Activated naive CD4-positive, alpha-beta T cell treated with anti-CD3 and anti-CD28 coated beads, Interleukin-2, amount 50 U/mL, for 16 hours (primary cell): Measurements from ENCODE around the gene SELENON.
A peak's percentile ranks its signal among the peaks of the same experiment; 100 is the strongest.

Source experiments
- DNase-seq: peaks from one replicate; pipeline ENCODE4 v3.0.0-alpha.2; 2020

The SELENON gene

GRCh38 chr1:25810341-25811299 is 10.6 kb downstream of the SELENON start:
- peak; percentile 82 for DNase-seq

GRCh38 chr1:25811384-25812082 is 11.5 kb downstream of the SELENON start:
- no peak for DNase-seq

DNA sequence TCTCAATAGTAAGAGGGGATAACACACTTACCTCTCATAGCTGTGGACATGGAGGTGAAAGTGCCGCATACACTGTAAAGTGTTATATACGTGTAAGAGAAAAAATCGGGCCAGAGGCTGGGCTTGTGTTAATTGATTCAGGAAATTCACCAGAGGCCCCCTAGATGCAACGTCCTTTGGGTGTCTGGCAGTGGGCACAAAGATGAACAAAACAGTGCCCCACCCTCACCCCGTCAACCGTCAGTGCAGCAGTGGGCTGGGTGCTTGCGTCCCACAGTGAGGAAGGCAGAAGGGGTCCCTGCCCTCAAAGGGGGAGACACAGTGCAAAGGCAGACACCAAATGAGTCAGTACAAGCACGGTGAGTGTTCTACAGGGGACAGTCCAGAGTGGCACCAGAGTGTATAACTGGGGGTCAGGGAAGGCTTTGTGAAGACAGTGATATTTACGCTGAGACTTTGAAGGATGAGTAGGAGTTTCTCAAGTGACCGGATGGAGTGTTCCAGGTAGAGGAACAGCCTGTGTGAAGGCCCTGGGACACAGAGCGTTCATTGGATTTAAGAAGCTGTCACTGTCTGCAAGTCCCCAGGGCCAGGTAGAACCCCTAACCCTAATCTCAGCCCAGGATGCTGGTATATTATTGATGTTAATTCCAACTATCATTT is 13.2 kb downstream of the SELENON start:
- no peak for DNase-seq

DNA sequence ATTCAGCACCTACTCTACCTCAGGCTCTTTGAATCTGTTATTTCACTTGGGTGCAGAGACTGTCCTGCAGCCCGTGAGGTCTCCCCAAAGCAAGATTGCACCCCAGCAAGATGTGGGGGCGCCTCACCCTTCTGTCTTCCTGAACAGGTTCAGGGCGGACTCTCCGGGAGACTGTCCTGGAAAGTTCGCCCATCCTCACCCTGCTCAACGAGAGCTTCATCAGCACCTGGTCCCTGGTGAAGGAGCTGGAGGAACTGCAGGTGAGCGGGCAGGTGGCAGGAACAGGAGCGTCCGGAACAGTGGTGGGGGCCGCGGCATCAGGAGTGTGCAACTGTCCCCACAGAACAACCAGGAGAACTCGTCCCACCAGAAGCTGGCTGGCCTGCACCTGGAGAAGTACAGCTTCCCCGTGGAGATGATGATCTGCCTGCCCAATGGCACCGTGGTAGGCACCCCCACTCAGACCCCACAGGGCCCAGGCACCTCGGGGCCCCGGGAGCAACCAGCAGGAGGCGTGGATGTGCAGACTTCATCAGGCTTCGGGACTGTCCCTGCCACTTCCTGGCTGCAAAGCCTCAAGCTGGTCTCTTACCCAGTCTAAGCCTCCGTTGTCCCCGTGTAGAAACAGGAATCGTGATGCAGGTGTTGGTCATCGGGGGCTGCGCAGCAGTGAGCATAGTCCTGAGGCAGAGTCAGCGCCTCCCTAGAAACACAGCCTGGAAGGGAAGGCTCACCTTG is 13.9 kb downstream of the SELENON start:
- DNase-seq, result no peak

- no peak for DNase-seq
Measured at GRCh38 chr1:25814549-25815087, 14.6 kb downstream of the SELENON start.

- no peak for DNase-seq
Measured at GRCh38 chr1:25815208-25816111, 15.5 kb downstream of the SELENON start.

DNA sequence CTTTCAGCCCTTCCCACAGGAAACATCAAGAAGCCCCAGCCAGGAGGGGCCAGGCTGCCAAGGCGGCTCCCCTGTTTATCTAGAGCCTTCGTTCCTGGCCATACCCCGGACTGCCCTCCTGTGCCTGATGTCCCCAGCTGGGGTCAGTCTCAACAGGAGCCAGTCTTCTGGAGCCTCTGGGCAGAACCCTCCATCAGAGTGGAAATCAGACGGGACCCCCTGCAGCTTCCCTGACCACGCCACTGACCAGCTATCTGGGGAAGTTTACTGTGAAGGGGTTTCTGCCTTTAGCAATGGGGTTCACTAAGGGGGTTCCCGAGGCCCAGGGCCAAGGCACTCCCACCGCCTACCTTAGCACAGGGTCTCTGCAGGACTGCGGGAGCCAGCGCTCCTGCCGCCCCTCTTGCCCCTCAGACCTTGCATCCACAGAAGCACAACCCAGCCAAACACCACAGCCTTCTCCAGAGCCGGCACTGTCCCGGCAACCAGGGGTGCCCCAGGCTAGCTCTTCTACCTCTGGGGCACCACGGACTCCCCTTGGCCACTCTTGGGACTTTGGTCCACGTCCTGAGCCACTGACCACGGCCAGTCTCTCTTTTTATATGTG is 16.2 kb downstream of the SELENON start:
- no peak for DNase-seq

DNA sequence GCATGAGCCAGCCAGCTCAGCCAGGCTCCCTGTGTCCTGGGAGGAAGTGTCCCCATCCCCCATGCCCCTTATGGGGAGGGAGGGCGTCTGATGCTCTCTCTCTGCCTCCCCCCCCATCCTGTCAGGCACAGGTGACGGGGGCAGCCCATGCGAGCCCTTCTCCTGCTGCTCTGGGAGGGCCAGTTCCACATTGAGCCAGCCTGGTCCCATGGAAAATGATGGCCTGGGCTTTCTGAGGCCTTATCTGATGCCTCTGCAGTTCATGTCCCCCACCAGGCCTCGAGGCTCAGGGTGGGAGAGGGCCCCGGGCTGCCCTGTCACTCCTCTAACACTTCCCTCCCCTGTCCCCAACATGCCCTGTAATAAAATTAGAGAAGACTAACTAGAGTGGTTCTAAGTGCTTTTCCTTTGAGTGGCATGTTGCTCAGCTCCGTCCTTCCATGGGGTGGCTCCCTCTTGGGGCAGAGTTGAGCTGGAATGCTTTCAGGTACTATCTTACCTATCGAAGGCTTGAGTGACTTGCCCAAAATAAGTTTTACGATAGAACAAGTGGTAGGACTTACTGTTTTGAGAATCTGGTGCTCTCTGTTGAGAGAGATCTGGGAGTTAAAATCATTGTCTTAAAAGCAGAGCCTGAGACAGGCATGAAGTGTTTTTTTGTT is 18.0 kb downstream of the SELENON start:
- no peak for DNase-seq

DNA sequence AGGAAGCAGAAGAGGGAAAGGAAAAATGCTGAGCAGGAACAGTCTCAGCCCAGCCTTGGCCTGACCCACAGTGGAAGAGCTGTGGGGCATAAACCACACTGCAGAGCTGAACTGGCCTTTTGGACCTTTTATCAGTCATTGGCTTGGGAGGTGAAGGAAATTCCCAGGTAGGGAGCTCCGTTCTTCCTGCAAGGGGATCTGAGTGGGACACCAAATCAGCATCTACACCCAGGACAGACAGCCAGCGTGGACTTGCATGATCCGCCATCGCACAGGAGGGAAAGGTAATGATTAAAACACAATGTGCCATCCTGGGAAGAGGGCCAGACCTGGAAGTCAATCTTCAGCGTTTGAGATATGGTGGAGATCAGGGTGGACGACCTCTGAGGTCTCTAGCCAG is 18.6 kb downstream of the SELENON start:
- no peak for DNase-seq

DNA sequence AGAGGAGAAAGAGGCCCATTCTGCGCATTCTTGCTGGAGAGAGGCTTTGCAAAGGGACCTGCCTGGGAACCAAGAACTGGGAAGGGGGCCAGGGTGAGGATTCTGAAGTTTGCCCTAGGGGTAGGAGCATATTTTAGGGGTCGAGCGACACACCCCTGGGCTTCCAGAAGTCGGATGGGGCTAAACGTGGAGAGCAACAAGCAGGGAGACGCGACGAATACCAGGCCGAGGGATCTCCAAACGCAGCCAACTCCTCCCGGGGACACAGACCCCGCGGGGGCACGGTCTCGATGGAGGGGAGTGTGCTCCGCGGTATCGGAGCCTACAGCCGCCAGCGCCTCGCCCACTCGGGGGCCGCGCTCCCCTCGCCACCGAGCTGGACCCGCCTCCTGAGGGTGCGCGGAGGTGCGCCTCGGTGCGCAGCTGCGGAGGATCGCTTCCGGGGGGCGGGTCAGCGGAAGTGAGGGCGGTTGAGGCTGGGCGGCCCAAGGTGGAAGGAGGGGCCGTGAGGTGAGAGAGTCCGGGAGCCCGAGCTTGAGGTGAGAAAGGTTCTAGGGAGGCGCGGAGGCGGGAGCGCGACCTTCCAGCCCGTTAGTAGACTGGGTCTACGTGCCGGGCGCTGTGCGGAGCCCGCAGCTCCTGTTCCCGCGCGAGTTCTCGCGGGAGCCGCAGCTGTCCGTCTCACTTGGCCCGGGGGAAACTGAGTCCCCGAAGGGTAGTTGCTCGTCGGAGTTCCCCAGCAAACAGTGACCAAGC is 19.7 kb downstream of the SELENON start, which contains the start of gene MTFR1L:
MTFR1L (plus strand) TSS at position 464 of the 756 bp plus-strand sequence. CDS start 3,151 bp downstream, outside the sequence.
- DNase-seq, result peak; percentile 94

DNA sequence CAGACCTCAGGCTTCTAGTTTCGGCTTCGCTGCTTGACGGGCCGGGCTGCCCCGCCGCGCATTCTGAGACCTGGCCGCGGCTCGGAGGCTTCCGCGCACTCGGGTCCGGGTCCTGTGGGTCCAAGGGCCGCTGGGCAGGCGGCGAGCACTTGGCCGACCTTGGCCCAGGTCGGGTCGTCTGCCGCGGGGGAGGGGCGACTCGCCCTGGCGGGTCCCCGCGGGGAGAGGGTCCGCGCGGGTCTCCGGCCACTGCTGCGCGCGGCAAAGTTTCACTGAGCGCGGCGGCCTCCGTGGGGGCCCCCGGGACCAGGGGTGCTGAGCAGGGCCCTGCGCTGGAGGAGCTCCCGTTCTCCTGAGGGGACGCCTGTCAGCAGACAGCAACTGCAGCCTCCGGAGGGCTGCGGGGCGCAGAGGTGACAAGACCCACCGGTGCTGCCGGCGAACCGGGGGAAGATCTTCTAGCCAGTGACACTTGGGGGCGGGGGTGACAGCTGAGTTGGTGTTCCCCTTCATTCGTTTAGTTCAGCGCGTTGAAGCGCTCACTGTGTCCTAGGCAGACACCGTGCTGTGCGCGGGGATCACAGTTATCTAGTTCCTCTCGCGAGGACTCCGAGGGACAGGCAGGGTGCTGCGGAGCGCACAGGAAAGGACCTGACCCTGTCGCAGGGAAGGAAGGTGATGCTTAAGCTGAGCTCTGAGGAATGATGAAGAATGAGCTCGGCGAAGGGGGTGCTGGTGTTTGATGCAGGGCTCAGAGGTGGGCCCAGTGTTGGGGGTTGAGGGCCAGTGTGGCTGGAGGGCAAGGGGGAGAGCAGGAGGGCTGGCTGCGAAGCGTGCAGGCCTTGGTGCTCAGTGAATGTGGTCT is 20.5 kb downstream of the SELENON start:
- DNase-seq, result peak; percentile 74

DNA sequence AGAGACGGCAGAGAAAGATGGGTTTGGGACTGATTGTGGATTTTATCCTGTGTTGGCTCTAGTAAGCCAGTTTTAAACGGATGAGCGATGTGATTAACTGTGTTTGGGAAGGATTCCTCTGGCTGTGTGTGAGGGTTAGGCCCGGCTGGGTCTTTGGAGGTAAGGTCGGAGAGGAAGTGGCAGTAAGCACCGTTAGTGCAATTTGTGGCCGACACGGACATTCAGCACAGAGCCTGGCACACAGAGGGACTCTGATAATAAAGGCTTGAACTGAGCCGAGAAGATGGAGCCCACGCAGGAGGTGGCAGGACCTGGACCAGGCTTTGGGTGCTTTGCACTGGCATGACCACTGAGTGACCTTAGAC is 21.1 kb downstream of the SELENON start:
- no peak for DNase-seq

DNA sequence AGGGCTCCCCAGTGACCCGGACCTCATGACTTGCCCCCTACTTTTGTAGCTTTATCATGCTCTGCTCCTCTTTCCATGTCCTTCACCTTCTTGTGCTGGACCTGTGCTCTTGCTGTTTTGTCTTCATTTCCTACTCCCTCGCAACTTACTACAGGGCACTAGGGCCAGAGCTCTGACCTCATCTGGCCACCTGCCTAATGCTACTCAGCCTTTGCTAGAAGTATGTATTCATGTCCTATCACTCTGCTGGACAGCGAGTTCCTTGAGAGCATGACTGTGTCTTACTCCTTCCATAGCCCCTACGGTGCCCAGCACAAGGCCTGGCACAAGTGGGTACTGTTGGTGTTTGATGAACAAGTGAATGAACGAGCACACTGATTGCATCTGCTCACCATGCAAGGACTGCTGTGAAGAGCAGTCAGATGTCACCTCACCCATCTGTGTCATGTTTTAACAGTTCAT is 21.7 kb downstream of the SELENON start:
- DNase-seq, result no peak

DNA sequence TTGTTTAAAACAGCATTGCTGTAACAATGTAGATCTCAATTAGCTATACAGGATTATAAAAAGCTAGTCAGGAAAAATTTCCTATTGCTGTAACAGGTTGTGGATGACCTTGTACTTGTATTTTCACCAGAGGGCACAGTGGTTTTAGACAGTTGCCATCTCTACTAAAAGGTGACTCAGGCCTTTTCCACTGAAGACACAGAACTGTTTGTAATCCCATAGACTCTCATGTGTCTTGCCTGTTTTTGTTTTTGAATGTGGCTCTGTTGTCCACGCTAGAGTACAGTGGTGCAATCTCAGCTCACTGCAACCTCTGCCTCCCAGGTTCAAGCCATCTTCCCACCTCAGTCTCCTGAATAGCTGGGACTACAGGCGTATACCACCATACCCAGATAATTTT is 25.6 kb downstream of the SELENON start:
- DNase-seq, result no peak

- no peak for DNase-seq
Measured at GRCh38 chr1:25826571-25826970, 26.6 kb downstream of the SELENON start.

GRCh38 chr1:25828491-25828890 is 28.5 kb downstream of the SELENON start:
- no peak for DNase-seq

DNA sequence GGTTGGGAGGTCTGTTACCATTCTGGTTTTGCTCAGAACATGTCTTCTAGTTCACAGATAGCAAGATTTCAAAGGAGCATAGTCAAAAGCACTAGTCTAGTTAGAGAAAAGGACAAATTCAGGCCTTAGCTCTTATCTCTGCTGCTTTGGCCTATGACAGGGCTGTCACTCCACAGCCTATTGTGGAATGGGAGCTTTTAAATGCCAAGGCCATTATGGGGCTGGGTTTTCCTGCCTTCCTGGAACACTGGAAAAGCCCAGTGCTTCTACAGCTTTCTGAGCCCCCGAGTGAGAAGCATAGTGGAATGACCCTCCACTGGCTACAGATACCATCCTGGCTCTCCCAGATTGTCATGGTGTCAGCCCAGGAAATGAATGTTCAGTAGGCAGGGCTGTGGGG is 29.1 kb downstream of the SELENON start:
- no peak for DNase-seq

DNA sequence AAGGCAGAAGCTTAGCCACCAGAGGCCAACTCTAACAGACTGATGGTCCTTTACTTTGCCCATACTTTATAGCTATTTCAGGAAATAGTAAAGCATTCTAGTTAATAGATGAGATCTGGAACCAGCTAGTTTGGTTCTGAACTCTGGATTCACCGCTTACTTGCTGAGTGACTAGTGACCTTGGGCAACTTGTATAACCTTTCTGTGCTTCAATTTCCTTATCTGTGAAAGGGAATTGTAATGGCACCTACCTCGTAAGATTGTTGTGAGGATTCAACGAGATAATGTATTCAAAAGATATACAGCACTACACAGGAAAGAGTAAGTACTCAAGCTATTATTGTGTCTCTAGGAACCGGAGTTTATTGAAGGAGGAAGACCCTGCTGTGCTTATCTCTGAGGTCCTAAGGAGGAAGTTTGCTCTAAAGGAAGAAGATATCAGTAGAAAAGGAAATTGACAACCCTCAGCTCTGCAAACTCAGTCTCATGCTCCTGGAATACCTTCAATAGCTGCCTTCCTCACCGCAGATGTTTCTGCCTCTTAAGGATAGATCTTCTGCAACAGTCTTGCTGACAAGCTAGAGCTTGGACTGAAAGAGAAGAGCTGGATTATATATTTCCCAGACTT is 31.7 kb downstream of the SELENON start:
- DNase-seq, result no peak
